H1 (cell line): Measurements from ENCODE around the gene VAMP3. TPM values are rescaled to one million over a fixed set of nuclear protein-coding genes. Genes with fewer than 3 reads are reported as not detected.

Source experiments
- CHD2 ChIP-seq: IDR thresholded peaks from 2 replicates; pipeline ENCODE4 v1.6.1; 2012; ENCODE audit warnings: low read length, improper control_type of control experiment
- polyA plus RNA-seq, 7 experiments: library from polyadenylated mRNA; depleted of rRNA in 3 of 7; stranded (reverse) in 5 of 7; unstranded in 2 of 7; fragments of >200 nt in 5 of 7; fragments of 200-250 nt in 2 of 7; gene quantifications; 1 replicate in 5 of 7; 2 replicates in 1 of 7; 4 replicates in 1 of 7; pipeline versions ENCODE4 v1.2.1 to v1.2.3, GENCODE V29; 2011 to 2013; ENCODE audit warnings: missing spikeins in 2 of 7, mixed read lengths in 2 of 7
- total RNA-seq: library from RNA; stranded (reverse); fragmentation: NEBNext Ultra II Directional; extraction: Animal tissue kit (Norgen Biotek cat#: 25700); gene quantifications from 2 replicates; pipeline ENCODE4 v1.2.1, GENCODE V29; 2021
- TF ChIP-seq, protein P1 (sequence below): IDR thresholded peaks from 2 replicates; pipeline ENCODE4 v1.6.1; 2012; ENCODE audit warnings: inconsistent platforms

VAMP3 gene
- total and polyA plus RNA-seq, 2 of the 8 experiments (the other 6 are each of a cell fraction or from before 2014, with no cell fraction given), result 27.9 to 36.7 TPM

DNA sequence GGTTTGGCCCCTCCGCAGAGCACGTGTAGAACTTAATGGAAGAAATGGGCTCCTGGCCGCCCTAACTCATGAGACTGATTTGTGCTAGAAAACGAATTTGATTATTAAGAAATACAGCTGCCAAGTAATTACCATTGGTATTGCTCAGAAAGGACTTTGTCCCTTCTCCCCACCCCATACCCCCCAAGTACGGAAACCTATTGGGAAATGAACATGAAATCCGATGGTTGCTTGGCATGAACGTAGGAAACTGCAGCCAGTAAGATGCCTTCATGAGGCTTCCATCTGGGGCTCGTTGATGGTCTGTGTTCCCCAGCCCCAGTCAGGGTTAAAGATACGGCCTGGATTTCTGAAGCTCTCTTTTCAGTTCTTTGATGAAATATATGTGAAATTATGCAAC is 34.4 kb downstream of the VAMP3 start (continued):
- TF ChIP-seq, protein P1, sequence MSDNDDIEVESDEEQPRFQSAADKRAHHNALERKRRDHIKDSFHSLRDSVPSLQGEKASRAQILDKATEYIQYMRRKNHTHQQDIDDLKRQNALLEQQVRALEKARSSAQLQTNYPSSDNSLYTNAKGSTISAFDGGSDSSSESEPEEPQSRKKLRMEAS, result no peak
- no peak for TF ChIP-seq CHD2
